HL-60 (cell line): Measurements from ENCODE around the gene DDRGK1.

Experiments
- POLR2AphosphoS5 ChIP-seq: IDR thresholded peaks from 2 replicates; pipeline ENCODE4 v1.6.1; 2012; ENCODE audit warnings: low read depth
- TF ChIP-seq, protein P1 (sequence below): IDR thresholded peaks from one replicate; pipeline ENCODE4 v1.5.1; 2011; ENCODE audit warnings: low read length, control low read depth, inconsistent platforms; ENCODE audit not compliant: insufficient read depth
- TF ChIP-seq, protein P2 (sequence below): IDR thresholded peaks from 2 replicates; pipeline ENCODE4 v1.6.1; 2012; ENCODE audit warnings: low read depth; ENCODE audit not compliant: insufficient replicate concordance

DNA sequence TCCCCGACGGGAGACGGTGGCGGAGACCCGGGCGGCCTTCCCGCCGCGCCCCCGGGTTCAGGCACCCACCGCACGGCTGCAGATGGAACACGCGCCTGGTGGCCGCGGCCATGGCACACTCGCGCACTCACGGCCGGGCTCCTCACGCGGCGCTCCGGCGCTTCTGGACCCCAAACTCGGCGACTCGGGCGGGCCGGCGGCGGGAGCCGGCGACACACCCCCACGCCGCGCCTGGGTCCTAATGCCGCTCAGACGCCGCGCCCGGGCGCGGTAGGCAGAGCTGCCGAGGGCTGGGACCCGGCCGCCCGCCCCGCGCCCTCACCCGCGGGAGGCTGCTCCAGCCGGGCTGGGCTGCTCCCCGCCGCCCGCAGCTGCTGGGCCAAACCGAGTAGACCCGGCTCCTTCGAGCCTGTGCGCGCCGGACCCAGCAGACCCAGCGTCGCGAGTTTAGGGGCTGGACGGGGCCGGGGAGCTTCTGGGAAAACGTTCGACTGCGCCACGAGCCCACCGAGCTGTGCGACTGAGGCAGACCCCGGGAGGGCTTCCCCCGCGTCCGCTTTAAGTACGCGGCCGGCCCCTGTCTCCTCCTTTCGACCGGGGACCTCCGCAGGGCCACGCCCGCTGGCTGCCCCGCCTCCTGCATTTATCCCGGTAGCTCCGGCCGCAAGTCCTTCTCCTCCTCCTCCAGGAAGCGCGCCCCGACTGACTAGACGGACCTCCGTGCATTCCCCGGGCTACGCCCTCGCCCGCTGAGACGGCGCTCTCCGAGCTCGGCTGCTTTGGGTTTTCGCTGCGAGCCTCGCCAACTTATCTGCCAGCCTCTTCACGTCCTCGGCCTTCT lies 34.8 kb upstream of the DDRGK1 start, which contains the start of gene SLC4A11:
- TF ChIP-seq, protein P1, sequence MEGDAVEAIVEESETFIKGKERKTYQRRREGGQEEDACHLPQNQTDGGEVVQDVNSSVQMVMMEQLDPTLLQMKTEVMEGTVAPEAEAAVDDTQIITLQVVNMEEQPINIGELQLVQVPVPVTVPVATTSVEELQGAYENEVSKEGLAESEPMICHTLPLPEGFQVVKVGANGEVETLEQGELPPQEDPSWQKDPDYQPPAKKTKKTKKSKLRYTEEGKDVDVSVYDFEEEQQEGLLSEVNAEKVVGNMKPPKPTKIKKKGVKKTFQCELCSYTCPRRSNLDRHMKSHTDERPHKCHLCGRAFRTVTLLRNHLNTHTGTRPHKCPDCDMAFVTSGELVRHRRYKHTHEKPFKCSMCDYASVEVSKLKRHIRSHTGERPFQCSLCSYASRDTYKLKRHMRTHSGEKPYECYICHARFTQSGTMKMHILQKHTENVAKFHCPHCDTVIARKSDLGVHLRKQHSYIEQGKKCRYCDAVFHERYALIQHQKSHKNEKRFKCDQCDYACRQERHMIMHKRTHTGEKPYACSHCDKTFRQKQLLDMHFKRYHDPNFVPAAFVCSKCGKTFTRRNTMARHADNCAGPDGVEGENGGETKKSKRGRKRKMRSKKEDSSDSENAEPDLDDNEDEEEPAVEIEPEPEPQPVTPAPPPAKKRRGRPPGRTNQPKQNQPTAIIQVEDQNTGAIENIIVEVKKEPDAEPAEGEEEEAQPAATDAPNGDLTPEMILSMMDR, result no peak
- TF ChIP-seq, protein P2, sequence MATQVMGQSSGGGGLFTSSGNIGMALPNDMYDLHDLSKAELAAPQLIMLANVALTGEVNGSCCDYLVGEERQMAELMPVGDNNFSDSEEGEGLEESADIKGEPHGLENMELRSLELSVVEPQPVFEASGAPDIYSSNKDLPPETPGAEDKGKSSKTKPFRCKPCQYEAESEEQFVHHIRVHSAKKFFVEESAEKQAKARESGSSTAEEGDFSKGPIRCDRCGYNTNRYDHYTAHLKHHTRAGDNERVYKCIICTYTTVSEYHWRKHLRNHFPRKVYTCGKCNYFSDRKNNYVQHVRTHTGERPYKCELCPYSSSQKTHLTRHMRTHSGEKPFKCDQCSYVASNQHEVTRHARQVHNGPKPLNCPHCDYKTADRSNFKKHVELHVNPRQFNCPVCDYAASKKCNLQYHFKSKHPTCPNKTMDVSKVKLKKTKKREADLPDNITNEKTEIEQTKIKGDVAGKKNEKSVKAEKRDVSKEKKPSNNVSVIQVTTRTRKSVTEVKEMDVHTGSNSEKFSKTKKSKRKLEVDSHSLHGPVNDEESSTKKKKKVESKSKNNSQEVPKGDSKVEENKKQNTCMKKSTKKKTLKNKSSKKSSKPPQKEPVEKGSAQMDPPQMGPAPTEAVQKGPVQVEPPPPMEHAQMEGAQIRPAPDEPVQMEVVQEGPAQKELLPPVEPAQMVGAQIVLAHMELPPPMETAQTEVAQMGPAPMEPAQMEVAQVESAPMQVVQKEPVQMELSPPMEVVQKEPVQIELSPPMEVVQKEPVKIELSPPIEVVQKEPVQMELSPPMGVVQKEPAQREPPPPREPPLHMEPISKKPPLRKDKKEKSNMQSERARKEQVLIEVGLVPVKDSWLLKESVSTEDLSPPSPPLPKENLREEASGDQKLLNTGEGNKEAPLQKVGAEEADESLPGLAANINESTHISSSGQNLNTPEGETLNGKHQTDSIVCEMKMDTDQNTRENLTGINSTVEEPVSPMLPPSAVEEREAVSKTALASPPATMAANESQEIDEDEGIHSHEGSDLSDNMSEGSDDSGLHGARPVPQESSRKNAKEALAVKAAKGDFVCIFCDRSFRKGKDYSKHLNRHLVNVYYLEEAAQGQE, result no peak
- no peak for TF ChIP-seq POLR2AphosphoS5
